ENCODE measurements around the gene NCBP2L.

The NCBP2L gene

GRCh38 chrX:107758231-107758766, 19.2 kb upstream of the NCBP2L start:
- DNase-seq (ENCODE audit: low read depth), result no peak
- TF ChIP-seq CTCF (IDR thresholded peaks at IDR 0.05; ENCODE audit: control insufficient read depth, insufficient read depth, low read depth, low read length, missing control alignments), result no peak
- no peak overlapping the region for H3K4me3 ChIP-seq (ENCODE audit: control insufficient read depth, low read depth, low read length)

GRCh38 chrX:107760304-107761077, 17.0 kb upstream of the NCBP2L start:
- TF ChIP-seq CTCF (IDR thresholded peaks at IDR 0.05; ENCODE audit: control insufficient read depth, insufficient read depth, low read depth, low read length, missing control alignments), result no peak
- DNase-seq (ENCODE audit: low read depth), result no peak
- H3K4me3 ChIP-seq (ENCODE audit: control insufficient read depth, low read depth, low read length), result no peak overlapping the region

- no peak for TF ChIP-seq CTCF (IDR thresholded peaks at IDR 0.05; ENCODE audit: control insufficient read depth, insufficient read depth, low read depth, low read length, missing control alignments)
- no peak for DNase-seq (ENCODE audit: low read depth)
- no peak overlapping the region for H3K4me3 ChIP-seq (ENCODE audit: control insufficient read depth, low read depth, low read length)
Observed at GRCh38 chrX:107763647-107764046, 13.9 kb upstream of the NCBP2L start.

- no peak for TF ChIP-seq CTCF (IDR thresholded peaks at IDR 0.05; ENCODE audit: control insufficient read depth, insufficient read depth, low read depth, low read length, missing control alignments)
- DNase-seq (ENCODE audit: low read depth), result no peak
Observed at GRCh38 chrX:107764845-107765608, 12.5 kb upstream of the NCBP2L start.

GRCh38 chrX:107766470-107767150, 10.9 kb upstream of the NCBP2L start:
- DNase-seq (ENCODE audit: low read depth), result no peak
- H3K4me3 ChIP-seq (ENCODE audit: control insufficient read depth, low read depth, low read length), result no peak overlapping the region
- TF ChIP-seq CTCF (IDR thresholded peaks at IDR 0.05; ENCODE audit: control insufficient read depth, insufficient read depth, low read depth, low read length, missing control alignments), result no peak

More at GRCh38 chrX:107764845-107765608, 12.5 kb upstream of the NCBP2L start:
- no peak overlapping the region for H3K4me3 ChIP-seq (ENCODE audit: control insufficient read depth, low read depth, low read length)

GRCh38 chrX:107768051-107768450, 9.5 kb upstream of the NCBP2L start:
- no peak for DNase-seq (ENCODE audit: low read depth)
- H3K4me3 ChIP-seq (ENCODE audit: control insufficient read depth, low read depth, low read length), result no peak overlapping the region
- TF ChIP-seq CTCF (IDR thresholded peaks at IDR 0.05; ENCODE audit: control insufficient read depth, insufficient read depth, low read depth, low read length, missing control alignments), result no peak
